Psoas muscle (tissue), 8 donors: ENCODE results near the gene UBE2E1. TPM values are rescaled to one million over a fixed set of nuclear protein-coding genes. Genes with fewer than 3 reads are reported as not detected.
A peak's percentile ranks its signal among the peaks of the same experiment; 100 is the strongest.

Experiments
- ATAC-seq, 4 donors: fragments of 200-7000 bp; cut with Tn5 transposase; one replicate each; pipeline ENCODE4 v1.9.1; 2020; ENCODE audit warnings: moderate library complexity in 3 of 4, mild to moderate bottlenecking in 2 of 4
- DNase-seq, 2 donors: peaks; one replicate each; pipeline ENCODE4 v3.0.0-alpha.2; 2020
- H3K27ac ChIP-seq: fragments of 200-600 bp; one replicate; pipeline ENCODE4 v1.8.0; 2022
- H3K27me3 ChIP-seq, 3 donors: fragments of 200-600 bp in 1 of 3; one replicate each; pipeline versions ENCODE4 v1.6.1 to v1.8.0; 2013 to 2022; ENCODE audit warnings: low read length in 2 of 3, mild to moderate bottlenecking in 2 of 3, moderate library complexity in 1 of 3; ENCODE audit not compliant: insufficient read depth in 3 of 3
- H3K36me3 ChIP-seq, 2 donors: fragments of 200-600 bp in 1 of 2; one replicate each; pipeline versions ENCODE4 v1.6.1 to v1.8.0; 2013 to 2022; ENCODE audit warnings: low read depth in 1 of 2, mild to moderate bottlenecking in 1 of 2, moderate library complexity in 1 of 2; ENCODE audit not compliant: insufficient read depth in 1 of 2
- H3K4me1 ChIP-seq: fragments of 200-600 bp; one replicate; pipeline ENCODE4 v1.8.0; 2022
- H3K4me3 ChIP-seq: fragments of 200-600 bp; one replicate; pipeline ENCODE4 v1.8.0; 2022; ENCODE audit warnings: mild to moderate bottlenecking
- H3K9me3 ChIP-seq: fragments of 200-600 bp; one replicate; pipeline ENCODE4 v1.8.0; 2022
- WGBS, 3 donors: extraction: QIAGEN DNeasy Blood & Tissue Kit; methylation state at CpG; one replicate each; pipeline versions ENCODE4 v1.1.6 to v1.1.7; 2013; 5-methylcytosine and 5-hydroxymethylcytosine counted together
- intact Hi-C, 2 donors: fragments of 100-400 bp; cut with DNase I; formaldehyde crosslinking; loops; one replicate each; pipeline versions ENCODE4 v1.11.0 to v1.14.2; 2022
- polyA plus RNA-seq, 3 donors: library from polyadenylated mRNA; stranded (reverse); fragments of 200-250 nt; gene quantifications; one replicate each; pipeline ENCODE4 v1.2.3, GENCODE V29; 2013
- total RNA-seq, 4 donors: library from RNA; stranded (reverse); fragmentation: NEBNext Ultra II Directional in 2 of 4; extraction: Animal tissue kit (Norgen Biotek cat#: 25700) in 2 of 4; gene quantifications; one replicate each; pipeline versions ENCODE4 v1.2.1 to v1.2.4, GENCODE V29; 2021 to 2023
- TF ChIP-seq, protein P1 (sequence below): fragments of 200-600 bp; IDR thresholded peaks from one replicate; pipeline ENCODE4 v1.8.0; 2022; ENCODE audit warnings: antibody characterized with exemption
- donor health status: healthy with polysubstance abuse.
- donor health status: DM: no; HTN: no; CAD: no; lungs with moderate emphysema.
- donor health status: Bipolar disorder and iron deficiency.
- donor health status: healthy.
- donor health status: DM: yes; HTN: yes; CAD: no.
- donor health status: DM: no; HTN: no; CAD: no.
- donor health status: DM: no; HTN: no; CAD: no.
- donor health status: DM: yes; HTN: yes; CAD: no.

Gene UBE2E1
- total and polyA plus RNA-seq, 7 donors, result 54.1 to 112 (median 85.9) TPM

DNA sequence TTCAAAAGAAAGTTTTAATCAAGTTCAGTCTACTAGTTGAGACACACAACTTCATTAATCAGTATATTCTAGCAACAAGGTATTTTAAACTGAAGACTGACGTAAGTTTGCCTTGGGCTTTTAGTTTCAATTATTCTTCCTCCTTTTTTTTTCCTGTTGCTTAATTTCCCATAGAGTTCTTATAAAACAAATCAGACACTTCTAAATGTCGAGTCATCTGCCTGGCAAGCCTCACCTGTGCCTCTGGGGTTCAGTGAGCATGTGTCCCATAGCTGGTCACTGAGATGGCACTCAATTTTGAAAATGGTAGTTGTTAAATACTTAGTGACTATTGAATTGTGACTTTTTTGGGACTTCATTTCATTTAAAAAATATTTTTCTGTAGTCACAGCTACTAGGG is 83.6 kb downstream of the UBE2E1 start:
- Histone ChIP-seq H3K4me3 (no peak overlapping the region), H3K27me3 (no peaks in the 10 kb centered on the region), H3K4me1 (peaks cover 25% of the 10 kb centered on the region), H3K9me3 (no peaks in the 10 kb centered on the region), H3K36me3 (peaks cover 3 to 38% of the 10 kb centered on the region in 2 donors), H3K27ac (peak overlapping the region; percentile 11)
- intact Hi-C loops, result no loop called here
- DNase-seq, result no peak
- ATAC-seq, result peak in 2 of 4 donors; percentile 20 to 32
- 55 to 80% (median 62%) methylated on average over 2 of the region's 2 CpGs for WGBS, 3 donors
- TF ChIP-seq, protein P1, sequence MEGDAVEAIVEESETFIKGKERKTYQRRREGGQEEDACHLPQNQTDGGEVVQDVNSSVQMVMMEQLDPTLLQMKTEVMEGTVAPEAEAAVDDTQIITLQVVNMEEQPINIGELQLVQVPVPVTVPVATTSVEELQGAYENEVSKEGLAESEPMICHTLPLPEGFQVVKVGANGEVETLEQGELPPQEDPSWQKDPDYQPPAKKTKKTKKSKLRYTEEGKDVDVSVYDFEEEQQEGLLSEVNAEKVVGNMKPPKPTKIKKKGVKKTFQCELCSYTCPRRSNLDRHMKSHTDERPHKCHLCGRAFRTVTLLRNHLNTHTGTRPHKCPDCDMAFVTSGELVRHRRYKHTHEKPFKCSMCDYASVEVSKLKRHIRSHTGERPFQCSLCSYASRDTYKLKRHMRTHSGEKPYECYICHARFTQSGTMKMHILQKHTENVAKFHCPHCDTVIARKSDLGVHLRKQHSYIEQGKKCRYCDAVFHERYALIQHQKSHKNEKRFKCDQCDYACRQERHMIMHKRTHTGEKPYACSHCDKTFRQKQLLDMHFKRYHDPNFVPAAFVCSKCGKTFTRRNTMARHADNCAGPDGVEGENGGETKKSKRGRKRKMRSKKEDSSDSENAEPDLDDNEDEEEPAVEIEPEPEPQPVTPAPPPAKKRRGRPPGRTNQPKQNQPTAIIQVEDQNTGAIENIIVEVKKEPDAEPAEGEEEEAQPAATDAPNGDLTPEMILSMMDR, result no peak

DNA sequence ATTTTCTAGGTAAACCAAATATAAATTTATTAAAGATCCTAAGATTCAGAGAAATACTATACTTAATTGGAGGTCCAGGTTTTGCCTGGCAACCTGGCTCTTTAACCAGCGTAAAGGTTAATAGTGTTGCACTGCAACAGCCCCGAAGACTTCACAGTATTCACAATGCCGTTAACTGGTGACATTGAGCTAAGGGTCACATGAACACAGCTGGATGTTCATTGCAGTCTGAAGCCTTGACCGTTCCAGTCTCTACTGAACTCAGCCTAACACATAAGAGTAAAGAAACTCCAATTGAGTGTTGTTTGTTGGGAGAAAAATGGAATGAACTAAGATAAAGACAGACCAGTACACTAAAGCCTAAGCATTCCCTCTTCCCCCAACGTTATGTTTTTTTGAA is 84.2 kb downstream of the UBE2E1 start:
- TF ChIP-seq, protein P1, result no peak
- H3K27ac ChIP-seq, result no peak overlapping the region
- WGBS, 3 donors, result 52 to 66% (median 60%) methylated on average over 5 of the region's 5 CpGs
- H3K4me3 ChIP-seq, result no peak overlapping the region
- DNase-seq, result no peak
- peaks cover 3 to 38% of the 10 kb centered on the region in 2 donors for H3K36me3 ChIP-seq
- H3K27me3 ChIP-seq, result no peaks in the 10 kb centered on the region
- H3K9me3 ChIP-seq, result no peaks in the 10 kb centered on the region
- intact Hi-C loops, result loop anchor here in 1 of 2 donors (5.0 kb wide), 1 partner anchor 352 kb away; no protein-coding TSS in a partner anchor
- peaks cover 25% of the 10 kb centered on the region for H3K4me1 ChIP-seq
- ATAC-seq, result peak in 1 of 4 donors; percentile 29

DNA sequence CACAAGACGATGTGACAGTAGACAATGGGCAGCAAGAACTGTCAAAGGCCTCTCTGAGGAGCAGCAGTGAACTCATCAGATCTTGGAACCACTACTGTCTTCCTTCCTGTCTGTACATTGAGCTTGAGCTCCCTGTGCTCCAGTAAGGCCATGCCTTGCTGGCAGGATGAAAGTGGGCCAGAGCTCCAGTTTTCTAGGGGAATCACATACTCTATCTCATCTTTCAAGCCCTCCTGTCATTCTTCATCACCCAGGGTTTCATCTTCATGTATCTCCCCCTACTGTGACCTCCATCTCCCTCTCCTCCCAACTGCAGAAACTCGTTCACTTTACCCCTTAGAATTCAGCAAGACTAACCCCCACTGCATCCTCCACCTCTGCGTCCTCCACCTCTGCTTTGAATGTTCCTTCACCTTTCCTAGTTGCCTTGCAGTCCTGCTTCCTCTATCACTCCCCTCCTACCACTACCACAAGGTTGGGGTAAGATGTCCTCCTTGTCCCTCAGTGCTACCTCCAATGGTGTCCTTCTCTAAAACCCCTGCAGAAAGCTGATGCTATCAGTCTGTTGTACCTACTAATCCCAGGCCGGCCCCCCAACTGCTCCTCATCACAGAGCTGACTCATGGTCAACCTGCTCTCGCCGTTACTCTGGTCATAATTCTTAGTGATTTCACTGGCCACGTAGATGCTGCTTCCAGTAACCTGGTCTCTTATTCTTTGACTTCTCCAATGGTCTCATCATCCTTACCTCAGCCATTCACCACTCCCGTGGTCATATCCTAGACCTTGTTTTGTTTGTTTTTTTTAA is 88.7 kb downstream of the UBE2E1 start:
- H3K27me3 ChIP-seq, result no peaks in the 10 kb centered on the region
- intact Hi-C loops, result loop anchor here in 1 of 2 donors (5.0 kb wide), 1 partner anchor 348 kb away; no protein-coding TSS in a partner anchor
- peak in 2 of 4 donors; percentile 12 to 32 for ATAC-seq
- TF ChIP-seq, protein P1, result no peak
- DNase-seq, result no peak
- H3K27ac ChIP-seq, result no peak overlapping the region
- no peaks in the 10 kb centered on the region for H3K9me3 ChIP-seq
- WGBS, 3 donors, result 77 to 89% (median 88%) methylated on average over 8 of the region's 8 CpGs
- no peak overlapping the region for H3K4me3 ChIP-seq
- H3K36me3 ChIP-seq, result peaks cover 7 to 59% of the 10 kb centered on the region in 2 donors
- peaks cover 2% of the 10 kb centered on the region for H3K4me1 ChIP-seq

DNA sequence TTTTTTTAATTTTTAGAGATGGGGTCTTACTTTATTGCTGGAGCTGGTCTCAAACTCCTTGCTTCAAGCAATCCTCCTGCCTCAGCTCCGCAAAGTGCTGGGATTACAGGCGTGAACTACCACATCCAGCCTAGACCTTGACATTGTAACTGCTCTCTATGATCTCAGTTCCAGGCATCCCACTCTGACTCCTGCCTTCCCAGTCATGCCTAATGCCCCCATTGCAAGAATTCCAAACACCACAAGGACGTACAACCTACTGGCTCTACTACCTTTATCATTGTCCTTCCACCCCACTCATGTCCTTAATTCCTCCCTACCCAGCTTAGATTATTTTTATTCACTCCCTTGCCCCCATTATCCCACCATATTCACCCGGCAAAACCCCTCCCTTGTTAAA is 89.4 kb downstream of the UBE2E1 start:
- Histone ChIP-seq H3K36me3 (peaks cover 3 to 61% of the 10 kb centered on the region in 2 donors), H3K27me3 (no peaks in the 10 kb centered on the region), H3K4me3 (no peak overlapping the region), H3K27ac (no peak overlapping the region), H3K9me3 (no peaks in the 10 kb centered on the region), H3K4me1 (no peaks in the 10 kb centered on the region)
- no peak for ATAC-seq
- TF ChIP-seq, protein P1, result no peak
- DNase-seq, result no peak
- 90 to 94% (median 94%) methylated on average over 4 of the region's 4 CpGs for WGBS, 3 donors
- intact Hi-C loops, result no loop called here
